ENCODE measurements around the gene AP1M1.
"Not testable (repeated sequence)": the region's sequence is repeated elsewhere in the genome, so short reads cannot be mapped to it uniquely, and the experiment has no call there.

Gene AP1M1

DNA sequence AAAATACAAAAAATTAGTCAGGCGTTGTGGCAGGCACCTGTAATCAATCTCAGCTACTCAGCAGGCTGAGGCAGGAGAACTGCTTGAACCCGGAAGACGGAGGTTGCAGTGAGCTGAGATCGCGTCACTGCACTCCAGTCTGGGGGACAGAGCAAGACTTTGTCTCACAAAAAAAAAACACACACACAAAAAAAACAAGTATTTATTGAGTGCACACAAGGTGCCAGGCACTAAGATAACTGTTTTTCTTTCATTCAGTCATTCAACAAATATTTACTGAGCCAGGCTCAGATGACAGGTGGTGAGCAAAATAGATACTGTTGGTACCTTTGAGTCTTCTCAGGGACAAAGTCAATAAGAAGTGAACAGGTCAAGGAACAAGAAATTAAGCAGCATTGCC lies 30.7 kb upstream of the AP1M1 start:
- no peaks in the 10 kb centered on the region for H3K4me1 ChIP-seq (ENCODE audit: insufficient read depth, low read length)
- H3K36me3 ChIP-seq (ENCODE audit: insufficient read depth, low read length): no peaks in the 10 kb centered on the region
- no peak overlapping the region for H3K9ac ChIP-seq (ENCODE audit: low read depth, low read length)
- H3K9me3 ChIP-seq (ENCODE audit: control insufficient read depth, insufficient read depth, low read length): peaks cover 6% of the 10 kb centered on the region; the same call in 1 of the 2 replicates

DNA sequence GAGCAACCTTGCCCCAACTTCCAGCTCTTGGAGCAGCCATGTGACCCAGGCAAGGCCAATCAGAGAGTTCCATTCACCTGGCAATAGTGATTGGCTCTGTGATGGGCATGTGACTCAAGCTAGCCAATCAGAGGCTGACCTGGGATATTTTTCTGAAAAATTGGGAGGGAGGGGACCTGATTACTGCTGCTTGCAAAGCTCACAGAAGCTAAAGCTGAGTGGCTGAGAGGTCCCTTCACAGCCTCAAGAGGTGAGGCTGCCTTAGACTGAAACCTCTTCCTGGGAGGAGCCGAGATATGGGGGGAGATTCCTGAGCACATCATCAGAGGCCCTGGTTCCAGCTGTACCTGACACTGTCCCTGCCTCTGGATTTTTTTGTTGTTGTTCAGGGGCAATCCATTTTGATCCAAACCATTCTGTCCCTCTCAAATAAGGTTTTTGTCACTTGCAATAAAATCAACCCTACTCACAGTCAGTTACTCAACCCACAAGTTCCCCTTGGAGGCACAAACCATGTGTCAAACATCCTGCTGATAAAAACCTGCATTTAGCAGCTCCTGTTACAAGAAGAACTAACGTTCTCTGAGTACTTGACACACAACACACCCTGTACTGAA lies 29.1 kb upstream of the AP1M1 start:
- Histone ChIP-seq H3K9me3 (ENCODE audit: control insufficient read depth, insufficient read depth, low read length) (peaks cover 6% of the 10 kb centered on the region; the same call in 1 of the 2 replicates), H3K4me1 (ENCODE audit: insufficient read depth, low read length) (no peaks in the 10 kb centered on the region), H3K36me3 (ENCODE audit: insufficient read depth, low read length) (no peaks in the 10 kb centered on the region), H3K9ac (ENCODE audit: low read depth, low read length) (no peak overlapping the region)

DNA sequence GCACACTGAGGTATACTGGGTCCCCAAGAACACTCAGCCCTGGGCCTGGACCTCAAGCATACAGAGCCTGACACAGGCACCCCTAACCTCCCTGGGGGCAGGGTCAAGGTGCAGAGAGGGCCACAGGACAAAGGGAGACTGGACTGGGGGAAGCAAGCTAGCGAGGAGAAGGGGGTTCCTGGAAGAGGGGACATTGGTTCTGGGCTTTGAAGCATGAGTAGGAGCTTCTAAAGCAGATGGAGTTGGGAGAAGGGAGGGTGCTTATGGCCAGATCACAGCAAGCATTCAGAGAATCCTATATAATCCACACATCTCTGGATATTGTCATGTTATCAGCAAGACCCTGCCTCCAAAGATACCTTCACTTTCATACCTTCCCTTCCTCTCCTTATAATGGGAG lies 27.6 kb upstream of the AP1M1 start:
- Histone ChIP-seq H3K9me3 (ENCODE audit: control insufficient read depth, insufficient read depth, low read length) (peaks cover 6% of the 10 kb centered on the region; the same call in 1 of the 2 replicates), H3K9ac (ENCODE audit: low read depth, low read length) (no peak overlapping the region), H3K4me1 (ENCODE audit: insufficient read depth, low read length) (no peaks in the 10 kb centered on the region), H3K36me3 (ENCODE audit: insufficient read depth, low read length) (no peaks in the 10 kb centered on the region)

DNA sequence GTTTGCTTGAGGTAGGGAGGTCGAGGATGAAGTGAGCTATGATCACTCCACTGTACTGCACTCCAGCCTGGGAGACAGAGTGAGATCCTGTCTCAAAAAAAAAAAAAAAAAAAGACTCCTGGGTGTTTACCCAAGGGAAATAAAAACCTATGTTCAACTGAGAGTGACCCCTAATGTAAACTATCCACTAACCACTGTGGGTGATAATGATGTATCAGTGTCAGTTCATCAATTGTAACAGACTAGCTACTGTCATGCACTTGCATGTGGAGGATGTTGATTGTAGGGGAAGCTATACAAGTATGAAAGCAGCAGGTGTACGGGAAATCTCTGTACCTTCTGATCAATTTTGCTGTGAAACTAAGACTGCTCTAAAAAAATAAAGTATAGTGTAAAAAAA lies 21.8 kb upstream of the AP1M1 start:
- no peaks in the 10 kb centered on the region for H3K36me3 ChIP-seq (ENCODE audit: insufficient read depth, low read length)
- no peak overlapping the region for H3K9ac ChIP-seq (ENCODE audit: low read depth, low read length)
- no peaks in the 10 kb centered on the region; the same call in 1 of the 2 replicates for H3K9me3 ChIP-seq (ENCODE audit: control insufficient read depth, insufficient read depth, low read length)
- H3K4me1 ChIP-seq (ENCODE audit: insufficient read depth, low read length): peaks cover 6% of the 10 kb centered on the region; the same call in 1 of the 2 replicates

DNA sequence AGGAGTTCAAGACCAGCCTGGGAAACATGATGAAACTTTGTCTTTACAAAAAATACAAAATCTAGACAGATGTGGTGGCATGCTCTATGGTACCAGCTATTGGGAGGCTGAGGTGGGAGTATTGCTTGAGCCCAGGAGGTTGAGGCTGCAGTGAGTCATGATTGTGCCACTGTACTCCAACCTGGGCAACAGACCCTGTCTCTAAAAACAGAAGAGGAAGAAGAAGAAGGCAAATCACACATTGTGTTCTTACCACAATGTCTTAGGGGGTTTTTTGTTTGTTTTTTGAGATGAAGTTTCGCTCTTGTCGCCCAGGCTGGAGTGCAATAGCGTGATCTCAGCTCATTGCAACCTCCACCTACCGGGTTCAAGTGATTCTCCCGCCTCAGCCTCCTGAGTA lies 18.8 kb upstream of the AP1M1 start:
- H3K9me3 ChIP-seq (ENCODE audit: control insufficient read depth, insufficient read depth, low read length); H3K4me1 ChIP-seq (ENCODE audit: insufficient read depth, low read length): not testable (repeated sequence)

DNA sequence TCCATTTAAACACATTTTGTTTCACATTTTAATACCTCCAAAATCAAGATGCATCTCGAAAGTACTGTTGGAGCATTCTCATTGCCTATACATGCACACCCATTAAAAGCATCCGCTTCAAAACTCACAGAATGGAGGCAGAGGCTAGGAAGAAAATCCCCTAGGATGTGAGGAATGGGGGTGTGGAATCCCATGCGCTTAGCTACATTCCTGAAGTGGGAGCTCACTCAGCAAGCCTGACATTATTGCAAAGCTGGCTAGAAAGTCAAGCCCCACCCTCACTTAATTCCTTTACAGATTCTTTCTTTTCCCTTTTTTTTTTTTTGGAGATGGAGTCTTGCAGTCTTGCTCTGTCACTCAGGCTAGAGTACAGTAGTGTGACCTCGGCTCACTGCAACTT lies 17.1 kb upstream of the AP1M1 start:
- Histone ChIP-seq H3K4me1 (ENCODE audit: insufficient read depth, low read length) (peaks cover 6% of the 10 kb centered on the region; the same call in 1 of the 2 replicates), H3K36me3 (ENCODE audit: insufficient read depth, low read length) (no peaks in the 10 kb centered on the region), H3K9me3 (ENCODE audit: control insufficient read depth, insufficient read depth, low read length) (no peaks in the 10 kb centered on the region; the same call in 1 of the 2 replicates), H3K9ac (ENCODE audit: low read depth, low read length) (no peak overlapping the region)

More for the DNA sequence above, 18.8 kb upstream of the AP1M1 start:
- not testable (repeated sequence) for H3K36me3 ChIP-seq (ENCODE audit: insufficient read depth, low read length); H3K9ac ChIP-seq (ENCODE audit: low read depth, low read length)

DNA sequence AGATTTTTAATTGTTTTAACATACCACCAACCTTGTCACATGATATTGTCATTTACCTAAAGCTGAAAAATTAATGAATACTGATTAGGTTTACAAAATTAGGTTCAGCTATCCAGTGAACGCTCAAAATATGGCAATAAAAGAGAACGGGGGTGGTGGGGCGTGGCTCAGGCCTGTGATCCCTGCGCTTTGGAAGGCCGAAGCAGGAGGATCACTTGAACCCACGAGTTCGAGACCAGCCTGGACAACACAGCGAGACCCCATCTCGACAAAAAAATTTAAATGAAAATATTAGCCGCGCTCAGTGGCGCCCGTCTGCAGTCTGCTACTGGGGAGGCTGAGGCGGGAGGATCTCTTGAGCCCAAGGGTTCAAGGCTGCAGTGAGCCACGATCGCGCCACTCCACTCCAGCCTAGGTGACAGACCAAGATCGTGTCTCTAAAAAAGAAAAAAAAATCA lies 13.0 kb upstream of the AP1M1 start:
- H3K36me3 ChIP-seq (ENCODE audit: insufficient read depth, low read length): peaks cover 6% of the 10 kb centered on the region
- no peaks in the 10 kb centered on the region for H3K9me3 ChIP-seq (ENCODE audit: control insufficient read depth, insufficient read depth, low read length)
- peak overlapping the region; percentile 49; the same call in 1 of the 2 replicates for H3K9ac ChIP-seq (ENCODE audit: low read depth, low read length)
- H3K4me1 ChIP-seq (ENCODE audit: insufficient read depth, low read length): peaks cover 6% of the 10 kb centered on the region; the same call in 1 of the 2 replicates

DNA sequence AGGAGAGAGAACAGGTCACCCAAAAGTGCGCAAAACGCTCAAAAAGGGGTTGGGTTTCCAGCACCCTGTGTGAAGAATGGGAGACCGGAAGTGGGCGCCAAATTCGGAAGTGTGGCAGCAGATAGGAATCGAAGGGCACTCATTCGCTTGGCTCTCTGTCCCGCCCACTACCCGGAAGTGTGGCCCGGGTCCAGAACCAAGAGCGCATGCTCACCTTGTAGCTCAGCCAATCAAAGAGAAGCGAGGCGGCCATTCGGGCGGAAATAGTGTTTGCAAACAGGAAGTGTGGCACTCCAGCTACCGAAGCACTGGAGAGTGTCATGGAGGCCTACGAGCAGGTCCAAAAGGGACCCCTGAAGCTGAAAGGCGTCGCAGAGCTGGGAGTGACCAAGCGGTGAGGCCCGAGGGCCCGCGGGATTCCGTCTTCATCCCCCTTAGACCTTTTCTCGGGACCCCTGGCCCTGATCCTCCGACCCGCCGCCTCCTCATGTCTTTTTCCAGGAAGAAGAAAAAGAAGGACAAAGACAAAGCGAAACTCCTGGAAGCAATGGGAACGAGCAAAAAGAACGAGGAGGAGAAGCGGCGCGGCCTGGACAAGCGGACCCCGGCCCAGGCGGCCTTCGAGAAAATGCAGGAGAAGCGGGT lies 12.5 kb upstream of the AP1M1 start, which contains the start of gene FAM32A:
TSS of gene FAM32A (plus strand) at position 288 of the 645 bp plus-strand sequence. CDS start at position 321, 33 bp downstream.
- peaks cover 4% of the 10 kb centered on the region; the same call in 1 of the 2 replicates for H3K4me1 ChIP-seq (ENCODE audit: insufficient read depth, low read length)
- H3K9me3 ChIP-seq (ENCODE audit: control insufficient read depth, insufficient read depth, low read length): no peaks in the 10 kb centered on the region
- H3K9ac ChIP-seq (ENCODE audit: low read depth, low read length): peak within 1 kb of the TSS; percentile 79

DNA sequence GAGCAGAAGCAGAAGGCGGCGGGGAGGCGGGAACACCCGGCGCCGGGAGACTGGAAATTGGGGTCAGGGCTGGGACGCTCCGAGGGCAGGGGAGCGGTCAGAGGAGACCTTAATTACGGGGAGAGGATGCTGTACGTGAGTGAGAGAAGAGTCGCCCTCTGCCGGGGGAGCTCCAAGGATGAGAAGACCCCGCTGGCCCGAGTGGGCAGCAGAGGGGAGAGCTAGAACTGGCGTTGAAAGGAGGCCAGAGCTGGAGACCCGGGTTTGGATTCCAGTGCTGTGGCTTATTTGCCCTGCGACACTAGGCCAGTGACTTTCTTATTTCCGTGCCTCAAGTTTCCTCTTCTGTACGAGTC lies 12.0 kb upstream of the AP1M1 start:
- peaks cover 11% of the 10 kb centered on the region for H3K36me3 ChIP-seq (ENCODE audit: insufficient read depth, low read length)
- H3K9ac ChIP-seq (ENCODE audit: low read depth, low read length): peak overlapping the region; percentile 79
- no peaks in the 10 kb centered on the region for H3K9me3 ChIP-seq (ENCODE audit: control insufficient read depth, insufficient read depth, low read length)
- no peaks in the 10 kb centered on the region for H3K4me1 ChIP-seq (ENCODE audit: insufficient read depth, low read length)

More for the DNA sequence above, 12.5 kb upstream of the AP1M1 start, which contains the start of gene FAM32A:
- H3K36me3 ChIP-seq (ENCODE audit: insufficient read depth, low read length): peaks cover 10% of the 10 kb centered on the region

DNA sequence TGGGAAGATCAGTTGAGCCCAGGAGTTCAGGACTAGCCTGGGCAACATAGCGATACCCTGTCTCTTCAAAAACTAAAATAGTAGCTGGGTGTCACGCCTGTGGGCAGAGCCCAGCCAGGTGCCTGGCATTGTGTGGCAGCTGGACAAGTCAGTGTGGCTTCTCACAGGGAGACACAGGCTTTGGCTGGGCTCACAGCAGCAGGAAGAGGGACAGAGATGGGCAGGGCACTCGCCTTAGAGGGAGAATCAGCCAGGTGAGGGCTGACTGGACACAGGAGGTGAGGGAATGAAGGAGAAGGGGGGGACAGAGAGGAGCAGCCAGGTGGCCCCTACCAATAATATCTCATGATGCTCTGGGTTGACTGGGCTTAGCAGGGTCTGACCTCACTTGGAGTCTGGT lies 9.2 kb upstream of the AP1M1 start:
- Histone ChIP-seq H3K9me3 (ENCODE audit: control insufficient read depth, insufficient read depth, low read length) (no peaks in the 10 kb centered on the region), H3K4me1 (ENCODE audit: insufficient read depth, low read length) (peaks cover 3% of the 10 kb centered on the region; the same call in 1 of the 2 replicates), H3K36me3 (ENCODE audit: insufficient read depth, low read length) (peaks cover 11% of the 10 kb centered on the region), H3K9ac (ENCODE audit: low read depth, low read length) (no peak overlapping the region)

DNA sequence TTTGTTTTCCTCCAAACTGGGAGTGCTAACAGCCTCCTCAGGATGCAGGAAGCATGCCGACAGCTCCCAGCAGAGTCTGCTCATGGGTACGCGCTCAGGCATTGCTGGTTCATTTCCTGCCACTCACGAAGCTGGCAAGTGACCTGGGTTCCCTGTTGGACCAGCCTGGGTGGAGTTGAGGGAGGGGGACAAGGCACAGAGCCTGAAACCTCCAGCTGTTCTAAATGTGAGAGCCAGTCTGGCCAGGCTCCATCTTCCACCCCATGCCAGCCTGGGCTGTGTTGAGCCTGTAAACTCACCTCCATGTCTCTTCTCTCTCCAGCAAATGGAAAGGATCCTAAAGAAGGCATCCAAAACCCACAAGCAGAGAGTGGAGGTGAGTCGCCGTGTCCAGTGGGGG lies 7.5 kb upstream of the AP1M1 start:
- Histone ChIP-seq H3K4me1 (ENCODE audit: insufficient read depth, low read length) (peaks cover 5% of the 10 kb centered on the region; the same call in 1 of the 2 replicates), H3K9me3 (ENCODE audit: control insufficient read depth, insufficient read depth, low read length) (no peaks in the 10 kb centered on the region), H3K36me3 (ENCODE audit: insufficient read depth, low read length) (peaks cover 11% of the 10 kb centered on the region), H3K9ac (ENCODE audit: low read depth, low read length) (no peak overlapping the region)

DNA sequence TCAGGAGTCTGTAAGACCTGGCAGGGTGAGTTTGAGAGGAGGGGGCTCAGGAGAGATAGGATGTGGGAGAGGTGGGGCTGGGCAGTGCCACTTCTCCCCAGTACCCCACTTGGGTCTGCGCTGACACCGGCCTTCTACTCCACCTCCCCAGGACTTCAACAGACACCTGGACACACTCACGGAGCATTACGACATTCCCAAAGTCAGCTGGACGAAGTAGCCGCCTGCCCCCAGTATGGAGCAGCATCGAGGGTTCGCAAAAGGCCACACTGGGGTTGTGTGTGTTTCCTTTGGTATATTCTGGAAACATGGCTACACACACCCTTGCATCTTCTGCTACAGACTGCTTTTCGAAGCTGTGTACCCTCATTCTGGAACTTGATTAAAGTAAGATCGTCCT lies 7.0 kb upstream of the AP1M1 start:
- Histone ChIP-seq H3K9ac (ENCODE audit: low read depth, low read length) (no peak overlapping the region), H3K9me3 (ENCODE audit: control insufficient read depth, insufficient read depth, low read length) (no peaks in the 10 kb centered on the region), H3K36me3 (ENCODE audit: insufficient read depth, low read length) (peaks cover 11% of the 10 kb centered on the region), H3K4me1 (ENCODE audit: insufficient read depth, low read length) (peaks cover 5% of the 10 kb centered on the region; the same call in 1 of the 2 replicates)

DNA sequence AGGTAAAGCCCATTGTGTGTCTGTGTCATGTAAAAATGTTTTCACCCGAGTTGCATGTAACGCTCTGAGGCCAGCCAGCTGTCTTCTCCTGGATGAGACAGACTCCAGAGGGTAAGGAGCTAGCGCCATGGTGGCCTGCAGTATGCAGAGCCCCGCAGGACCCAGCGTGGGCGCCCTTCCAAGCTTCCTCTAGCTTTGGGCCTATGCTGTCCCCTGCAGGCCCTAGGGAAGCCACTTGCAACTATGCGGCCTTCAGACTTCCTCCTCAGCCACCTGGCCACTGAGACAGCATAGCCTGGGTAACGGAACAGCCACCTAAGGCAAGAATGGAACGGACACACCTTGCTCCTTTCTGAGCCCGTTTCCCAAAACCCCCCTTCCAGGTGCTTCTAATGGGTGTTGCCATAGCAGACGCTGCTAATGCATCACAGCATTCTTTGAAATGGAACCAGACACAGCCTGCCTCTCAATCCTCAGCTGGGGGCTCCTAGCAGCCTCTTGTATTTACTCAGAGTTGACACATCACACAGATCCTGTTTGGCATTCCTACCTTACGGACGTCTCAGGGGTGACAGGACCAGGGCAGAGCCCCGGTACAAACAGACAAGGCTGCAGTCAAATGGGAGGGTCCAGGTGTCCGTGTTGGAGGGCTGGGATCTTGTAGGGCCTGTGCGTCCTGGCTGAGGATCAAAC lies 6.3 kb upstream of the AP1M1 start:
- Histone ChIP-seq H3K9ac (ENCODE audit: low read depth, low read length) (no peak overlapping the region), H3K36me3 (ENCODE audit: insufficient read depth, low read length) (peaks cover 11% of the 10 kb centered on the region), H3K4me1 (ENCODE audit: insufficient read depth, low read length) (peaks cover 5% of the 10 kb centered on the region; the same call in 1 of the 2 replicates), H3K9me3 (ENCODE audit: control insufficient read depth, insufficient read depth, low read length) (no peaks in the 10 kb centered on the region)

DNA sequence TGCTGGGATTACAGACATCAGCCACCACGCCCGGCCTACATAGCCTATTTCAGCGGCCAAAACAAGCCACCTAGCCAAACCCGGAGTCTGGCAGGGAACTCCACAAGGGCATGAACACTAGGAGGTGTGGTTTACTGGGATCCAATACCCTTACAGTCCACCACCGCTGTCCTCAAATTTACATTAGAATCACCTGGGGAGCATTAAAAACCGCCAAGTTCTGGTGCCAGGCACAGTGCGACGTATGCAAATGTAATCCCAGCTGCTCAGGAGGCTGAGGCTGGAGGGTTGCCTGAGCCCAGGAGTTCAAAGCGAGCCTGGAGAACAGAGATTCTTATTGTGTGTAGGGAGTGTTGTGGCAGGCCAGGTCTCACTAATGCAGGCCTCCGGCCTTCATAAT lies 4.2 kb upstream of the AP1M1 start:
- Histone ChIP-seq H3K9ac (ENCODE audit: low read depth, low read length) (no peak overlapping the region), H3K4me1 (ENCODE audit: insufficient read depth, low read length) (peaks cover 5% of the 10 kb centered on the region; the same call in 1 of the 2 replicates), H3K36me3 (ENCODE audit: insufficient read depth, low read length) (peaks cover 9% of the 10 kb centered on the region; the same call in 1 of the 2 replicates), H3K9me3 (ENCODE audit: control insufficient read depth, insufficient read depth, low read length) (no peaks in the 10 kb centered on the region)

Measured in ES-I3 (cell line).